ENCODE results near the gene KCTD5. TPM values are rescaled to one million over a fixed set of nuclear protein-coding genes. Genes with fewer than 3 reads are reported as not detected.
"Not testable (repeated sequence)": the region's sequence is repeated elsewhere in the genome, so short reads cannot be mapped to it uniquely, and the experiment has no call there.

KCTD5 gene
- polyA plus RNA-seq, 6 donors from 2014 or later: 18.3 to 27.5 (median 22.3) TPM

DNA sequence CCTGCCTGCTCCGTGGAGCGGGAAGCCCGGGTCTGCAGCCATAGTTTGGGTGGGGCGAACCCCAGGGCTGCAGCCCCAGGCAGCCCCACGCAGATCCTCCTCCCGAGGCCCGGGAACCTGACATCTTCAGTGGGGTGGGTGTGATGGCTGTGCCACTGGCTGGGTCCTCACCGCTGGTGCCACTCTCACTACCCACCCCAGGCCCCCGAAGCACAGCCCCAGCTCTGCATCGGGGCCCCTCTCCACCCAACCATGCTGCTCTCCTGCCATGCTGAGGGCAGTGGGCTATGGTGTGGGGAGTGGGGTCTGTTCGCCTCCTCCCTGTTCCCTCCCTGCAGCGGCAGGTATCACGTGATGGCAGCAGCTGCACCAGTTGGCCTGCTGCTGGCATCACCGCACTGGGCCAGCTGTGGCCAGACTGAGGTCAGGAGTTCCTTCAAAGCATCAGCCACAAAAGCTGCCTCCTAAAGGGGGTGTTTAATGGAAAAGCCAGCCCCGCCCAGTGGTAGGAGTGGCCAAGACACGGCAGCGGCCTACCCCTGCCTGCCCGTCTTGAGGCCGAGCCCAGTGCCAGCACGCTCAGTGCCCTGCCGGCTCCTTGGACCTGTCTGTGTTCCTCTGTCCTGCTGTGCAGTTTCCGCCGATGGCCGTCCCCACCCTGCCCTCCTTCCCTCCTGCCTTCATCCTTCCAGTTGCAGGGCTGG lies 10.8 kb downstream of the KCTD5 start:
- H3K4me1 Mint-ChIP-seq: peaks cover 9 to 11% (median 9%) of the 10 kb centered on the region in 3 donors
- no peak overlapping the region for H3K4me3 Mint-ChIP-seq
- DNase-seq (no peak), ATAC-seq (ENCODE audit: low read depth in 2 of 2) (no peak)
- no peaks in the 10 kb centered on the region for H3K9me3 Mint-ChIP-seq
- H3K27me3 Mint-ChIP-seq: no peaks in the 10 kb centered on the region
- no peak overlapping the region for H3K27ac Mint-ChIP-seq
- H3K36me3 Mint-ChIP-seq: peaks cover 0 to 9% of the 10 kb centered on the region in 2 donors

DNA sequence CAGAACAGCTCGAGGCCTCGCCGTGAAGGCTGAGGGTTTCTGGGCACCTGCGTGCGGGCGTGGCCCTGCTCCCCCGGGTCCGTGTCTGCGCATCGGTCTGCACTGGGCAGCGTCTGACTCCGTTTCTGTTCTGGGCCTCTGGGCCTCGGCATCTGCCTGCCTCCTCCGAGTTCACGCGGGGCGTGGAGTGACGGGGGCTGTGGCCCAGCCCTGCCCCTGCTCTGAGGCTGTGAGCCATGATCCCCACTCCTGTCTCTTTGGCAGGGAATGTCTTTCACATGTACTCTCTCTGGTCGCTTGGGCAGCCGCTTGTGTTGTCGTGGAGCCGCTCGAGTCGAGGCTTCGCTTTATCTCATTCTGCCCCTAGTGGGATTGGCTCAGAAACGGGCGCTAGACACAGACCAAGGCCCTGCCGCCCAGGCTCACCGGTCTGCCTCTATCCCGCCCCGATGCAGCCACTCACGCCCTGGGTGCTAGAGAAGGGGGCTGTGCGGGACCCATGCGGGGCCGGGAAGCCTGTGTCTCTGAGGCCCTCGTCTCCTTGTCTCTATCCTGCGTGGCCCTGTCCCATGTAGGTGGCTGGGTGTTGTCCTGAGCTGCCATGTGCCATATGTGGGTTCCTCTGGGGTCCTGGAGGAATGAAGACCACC lies 14.4 kb downstream of the KCTD5 start:
- DNase-seq; H3K4me3 Mint-ChIP-seq; ATAC-seq (ENCODE audit: low read depth in 2 of 2); H3K27ac Mint-ChIP-seq; H3K9me3 Mint-ChIP-seq; H3K27me3 Mint-ChIP-seq; H3K4me1 Mint-ChIP-seq; H3K36me3 Mint-ChIP-seq: not testable (repeated sequence)

DNA sequence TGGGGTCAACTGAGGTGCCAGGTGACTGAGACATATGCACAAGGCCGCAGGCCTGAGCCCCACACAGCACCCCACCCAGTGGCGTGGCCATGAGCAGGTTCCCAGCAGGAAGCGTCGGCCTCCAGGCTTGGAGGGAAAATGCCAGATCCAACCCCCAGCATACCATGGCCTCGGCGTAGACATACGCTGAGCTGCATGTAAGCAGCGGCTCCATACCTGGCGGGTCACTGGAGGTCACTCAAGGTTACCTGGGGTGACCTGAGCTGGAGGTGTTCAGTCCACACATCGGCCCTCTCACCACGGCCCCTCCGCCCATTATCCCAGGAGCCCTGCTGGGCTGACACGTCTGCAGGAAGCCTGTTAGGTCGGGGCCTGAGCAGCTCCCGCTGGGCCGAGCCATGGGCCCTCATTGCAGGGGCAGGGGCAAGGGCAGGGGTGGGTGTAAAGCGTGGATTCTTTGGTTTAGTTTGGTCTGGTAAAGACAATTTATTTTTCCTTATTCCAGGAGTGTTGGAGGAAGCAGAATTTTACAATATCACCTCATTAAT lies 15.2 kb downstream of the KCTD5 start:
- Mint-ChIP-seq H3K9me3 (no peaks in the 10 kb centered on the region), H3K27me3 (no peaks in the 10 kb centered on the region), H3K36me3 (peaks cover 0 to 9% of the 10 kb centered on the region in 2 donors), H3K4me1 (peaks cover 0 to 9% (median 2%) of the 10 kb centered on the region in 3 donors), H3K27ac (no peak overlapping the region), H3K4me3 (no peak overlapping the region)
- ATAC-seq (ENCODE audit: low read depth in 2 of 2): no peak
- no peak for DNase-seq

DNA sequence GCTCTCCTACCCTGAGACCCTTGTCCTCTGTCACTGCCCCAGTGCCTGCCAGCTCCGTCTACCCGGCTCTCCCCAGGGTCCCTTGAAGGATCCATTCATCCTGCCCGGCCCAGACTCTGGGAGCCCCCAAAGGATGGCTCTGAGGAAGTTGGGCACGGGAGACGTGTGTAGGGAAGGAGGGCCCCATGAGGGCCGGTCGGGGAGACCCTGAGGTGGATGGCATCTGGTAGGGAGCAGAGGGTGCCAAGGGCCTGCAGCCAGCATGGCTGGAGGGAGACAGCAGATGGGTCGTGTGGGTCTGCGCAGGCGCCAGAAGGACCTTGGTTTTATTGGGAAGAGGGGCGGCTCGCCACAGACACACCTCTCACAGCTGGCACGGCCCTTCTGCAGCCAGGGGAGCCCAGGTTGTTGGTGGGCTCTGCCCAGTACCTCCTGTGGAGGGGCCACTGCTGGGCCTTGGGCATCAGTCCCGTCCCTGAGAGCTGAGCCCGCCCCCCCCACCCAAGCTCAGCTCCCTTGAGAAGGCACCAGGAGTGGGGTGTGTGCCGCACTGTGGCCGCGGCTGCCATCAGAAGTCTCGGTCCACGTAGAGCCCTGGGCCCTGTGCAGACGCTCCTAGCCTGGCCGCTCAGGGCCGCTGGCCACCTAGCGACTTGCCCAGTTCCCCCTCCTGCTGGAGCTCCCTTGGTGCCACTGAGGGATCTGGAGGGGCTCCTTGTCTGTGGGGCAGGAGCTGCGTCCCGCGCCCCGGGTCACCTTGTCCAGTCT lies 16.0 kb downstream of the KCTD5 start:
- ATAC-seq (ENCODE audit: low read depth in 2 of 2) (no peak), DNase-seq (no peak)
- no peak overlapping the region for H3K4me3 Mint-ChIP-seq
- H3K4me1 Mint-ChIP-seq: peaks cover 0 to 9% (median 2%) of the 10 kb centered on the region in 3 donors
- H3K27me3 Mint-ChIP-seq: no peaks in the 10 kb centered on the region
- no peaks in the 10 kb centered on the region for H3K9me3 Mint-ChIP-seq
- H3K36me3 Mint-ChIP-seq: peaks cover 0 to 9% of the 10 kb centered on the region in 2 donors
- H3K27ac Mint-ChIP-seq: no peak overlapping the region

DNA sequence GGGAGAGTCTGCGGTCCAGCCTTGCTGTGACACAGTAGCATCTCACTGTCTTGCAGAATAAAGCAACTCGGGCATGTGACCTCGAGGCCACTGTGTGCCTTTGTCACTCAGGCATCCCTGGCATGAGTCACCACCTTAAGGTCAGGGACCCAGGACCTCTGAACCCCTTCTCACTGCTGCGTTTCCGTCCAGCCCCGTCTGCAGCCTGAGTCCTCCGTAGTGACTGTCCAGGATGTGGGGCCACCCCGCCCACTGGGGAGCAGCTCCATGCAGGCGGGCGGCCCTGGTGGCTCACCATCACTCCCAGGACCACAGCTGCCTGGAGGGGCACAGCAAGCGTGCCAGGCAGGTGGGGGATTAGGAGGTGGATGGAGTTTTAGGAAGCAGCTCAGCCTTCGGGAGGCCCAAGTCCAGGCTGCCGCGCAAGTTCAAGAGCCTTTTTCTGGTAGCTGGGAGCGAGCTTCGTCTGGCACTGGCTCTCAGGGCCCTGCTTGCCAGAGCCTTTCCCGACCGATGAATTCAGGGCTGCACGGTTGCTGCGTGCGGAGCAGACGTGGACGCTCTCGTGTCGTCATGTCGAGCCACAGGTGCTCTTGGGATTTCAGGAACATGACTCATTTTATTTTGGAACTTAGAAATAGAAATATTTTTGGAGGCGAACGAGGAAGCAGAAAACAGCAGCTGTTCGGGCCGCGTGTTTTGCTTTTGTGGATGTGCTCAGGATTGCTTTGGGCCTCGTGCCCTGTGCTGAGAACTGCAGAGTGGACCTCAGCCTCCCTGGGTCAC lies 16.8 kb downstream of the KCTD5 start:
- H3K36me3 Mint-ChIP-seq: peaks cover 0 to 9% of the 10 kb centered on the region in 2 donors
- ATAC-seq (ENCODE audit: low read depth in 2 of 2) (no peak), DNase-seq (no peak)
- H3K27ac Mint-ChIP-seq: no peak overlapping the region
- peaks cover 0 to 5% (median 0%) of the 10 kb centered on the region in 3 donors for H3K4me1 Mint-ChIP-seq
- H3K4me3 Mint-ChIP-seq: no peak overlapping the region
- no peaks in the 10 kb centered on the region for H3K27me3 Mint-ChIP-seq
- no peaks in the 10 kb centered on the region for H3K9me3 Mint-ChIP-seq

DNA sequence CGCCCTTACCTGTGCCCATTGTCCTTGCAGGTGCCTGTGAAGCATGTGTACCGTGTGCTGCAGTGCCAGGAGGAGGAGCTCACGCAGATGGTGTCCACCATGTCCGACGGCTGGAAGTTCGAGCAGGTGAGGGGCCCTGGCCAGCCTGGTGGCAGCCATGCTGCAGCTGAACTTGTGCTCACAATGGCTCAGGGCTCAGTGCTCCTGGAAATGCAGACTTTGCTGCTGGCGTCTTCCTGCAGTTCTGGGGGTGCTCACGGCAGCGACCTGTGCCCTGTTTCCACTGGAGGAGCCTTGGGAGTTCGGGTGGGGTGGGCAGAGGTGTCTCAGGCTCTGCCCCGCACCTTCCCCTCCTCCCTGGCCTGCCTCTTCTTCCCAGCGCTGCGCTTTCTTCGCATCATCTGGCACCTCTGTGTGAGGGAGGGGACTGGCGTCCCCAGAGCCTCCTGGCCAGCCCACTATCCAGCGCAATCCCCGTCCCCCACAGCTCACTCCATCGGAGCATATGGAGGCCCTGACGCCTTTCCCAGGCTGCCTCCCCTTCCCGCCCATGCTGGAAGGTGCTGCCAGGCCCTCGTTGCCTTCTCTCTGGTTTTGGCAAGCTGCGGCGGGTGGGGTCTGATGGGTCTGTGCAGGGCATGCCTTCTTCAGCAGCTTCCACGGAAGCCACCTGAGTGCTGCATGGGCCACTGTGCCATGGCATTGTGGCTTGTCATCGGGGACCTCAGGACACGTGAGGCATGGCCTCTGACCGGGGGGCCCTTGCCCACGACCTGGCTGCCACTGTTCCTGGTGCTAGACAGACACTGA lies 17.7 kb downstream of the KCTD5 start:
- H3K27ac Mint-ChIP-seq: no peak overlapping the region
- H3K36me3 Mint-ChIP-seq: peaks cover 0 to 9% of the 10 kb centered on the region in 2 donors
- ATAC-seq (ENCODE audit: low read depth in 2 of 2): no peak

DNA sequence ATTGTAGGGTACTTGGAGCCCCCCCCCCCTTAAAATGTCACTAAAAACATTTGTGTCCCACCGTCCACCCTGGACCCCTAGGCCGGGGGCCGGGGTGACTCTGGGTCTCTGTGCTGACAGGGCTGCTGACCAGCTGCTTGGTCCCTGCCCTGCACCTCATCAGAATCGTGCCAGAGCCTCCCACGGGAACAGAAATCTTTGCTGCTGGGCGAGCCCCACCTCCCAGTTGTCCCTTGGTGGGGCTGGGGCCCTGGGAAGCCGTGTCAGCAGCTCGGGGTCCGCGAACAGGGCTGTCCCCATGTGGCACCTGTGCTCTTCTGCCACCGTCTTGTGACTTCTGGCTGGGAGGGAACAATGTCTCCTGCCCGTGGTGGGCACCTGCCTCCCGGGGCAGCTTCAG lies 18.5 kb downstream of the KCTD5 start:
- peak overlapping the region in 1 of 8 donors; percentile 37 for H3K4me3 Mint-ChIP-seq
- no peak overlapping the region for H3K27ac Mint-ChIP-seq
- no peaks in the 10 kb centered on the region for H3K9me3 Mint-ChIP-seq
- no peak for ATAC-seq (ENCODE audit: low read depth in 2 of 2)
- H3K4me1 Mint-ChIP-seq: peaks cover 0 to 5% (median 0%) of the 10 kb centered on the region in 3 donors
- DNase-seq: no peak
- H3K36me3 Mint-ChIP-seq: peaks cover 0 to 9% of the 10 kb centered on the region in 2 donors
- H3K27me3 Mint-ChIP-seq: no peaks in the 10 kb centered on the region

More for the DNA sequence above, 17.7 kb downstream of the KCTD5 start:
- Mint-ChIP-seq H3K9me3 (no peaks in the 10 kb centered on the region), H3K4me1 (peaks cover 0 to 5% (median 0%) of the 10 kb centered on the region in 3 donors), H3K4me3 (no peak overlapping the region), H3K27me3 (no peaks in the 10 kb centered on the region)
- DNase-seq: no peak

DNA sequence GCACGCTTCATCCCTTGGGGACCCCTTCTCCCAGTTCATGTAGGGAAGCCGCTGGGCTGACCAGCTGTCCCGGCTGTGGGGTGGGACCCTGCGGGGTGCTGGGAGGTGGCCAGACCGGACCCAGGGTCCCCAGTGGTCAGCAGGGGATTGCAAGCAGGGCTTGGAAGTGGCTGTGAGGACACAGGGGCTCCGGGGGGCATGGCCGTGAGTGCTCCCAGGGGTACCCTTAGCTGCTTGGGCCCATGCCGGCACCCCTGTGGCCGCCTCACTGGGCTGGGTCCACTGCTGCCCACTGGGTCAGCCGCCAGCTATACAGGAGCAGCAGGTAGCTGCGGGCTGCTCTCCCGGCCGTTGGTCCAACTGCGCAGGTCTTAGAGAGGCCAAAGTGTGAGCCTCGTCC lies 18.9 kb downstream of the KCTD5 start:
- DNase-seq (no peak), ATAC-seq (ENCODE audit: low read depth in 2 of 2) (no peak)
- peaks cover 0 to 5% (median 0%) of the 10 kb centered on the region in 3 donors for H3K4me1 Mint-ChIP-seq
- H3K36me3 Mint-ChIP-seq: peaks cover 0 to 9% of the 10 kb centered on the region in 2 donors
- no peaks in the 10 kb centered on the region for H3K27me3 Mint-ChIP-seq
- H3K4me3 Mint-ChIP-seq: no peak overlapping the region
- H3K9me3 Mint-ChIP-seq: no peaks in the 10 kb centered on the region
- no peak overlapping the region for H3K27ac Mint-ChIP-seq

DNA sequence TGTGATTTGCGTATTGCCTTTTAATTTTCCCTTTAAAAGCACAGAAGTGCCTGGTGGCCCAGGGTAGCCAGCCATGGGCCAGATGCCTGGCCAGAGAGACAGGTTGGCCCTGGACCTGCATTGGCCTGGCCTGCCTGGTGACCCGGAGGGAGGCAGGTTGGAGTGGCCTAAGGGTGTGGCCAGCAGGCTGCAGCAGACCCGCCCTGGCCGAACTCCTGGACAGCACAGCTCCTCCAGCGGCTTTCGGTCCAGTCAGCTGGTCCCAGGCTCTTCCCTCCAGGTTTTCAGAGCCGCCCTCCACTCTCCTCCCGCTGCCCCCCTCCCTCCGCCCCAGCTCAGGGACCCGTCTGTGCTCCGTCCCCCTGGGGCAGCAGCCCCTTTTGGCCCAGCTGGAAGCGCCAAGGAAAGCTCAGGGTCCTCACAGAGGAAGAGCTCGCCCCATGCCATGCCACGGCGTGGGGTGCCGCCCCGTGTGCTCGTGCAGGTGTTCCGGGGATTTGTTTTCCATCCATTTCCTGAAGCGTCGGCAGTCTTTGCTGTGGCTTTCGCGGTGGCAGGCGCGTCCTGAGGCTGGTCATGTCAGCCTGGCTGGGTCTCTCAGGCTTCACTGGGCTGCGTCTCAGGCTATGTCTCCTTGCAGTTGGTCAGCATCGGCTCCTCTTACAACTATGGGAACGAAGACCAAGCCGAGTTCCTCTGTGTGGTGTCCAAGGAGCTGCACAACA lies 19.6 kb downstream of the KCTD5 start:
- no peak for DNase-seq
- Mint-ChIP-seq H3K36me3 (peaks cover 0 to 6% of the 10 kb centered on the region in 2 donors), H3K27ac (no peak overlapping the region), H3K4me3 (no peak overlapping the region), H3K9me3 (no peaks in the 10 kb centered on the region), H3K4me1 (peaks cover 0 to 3% (median 0%) of the 10 kb centered on the region in 3 donors), H3K27me3 (no peaks in the 10 kb centered on the region)
- no peak for ATAC-seq (ENCODE audit: low read depth in 2 of 2)

DNA sequence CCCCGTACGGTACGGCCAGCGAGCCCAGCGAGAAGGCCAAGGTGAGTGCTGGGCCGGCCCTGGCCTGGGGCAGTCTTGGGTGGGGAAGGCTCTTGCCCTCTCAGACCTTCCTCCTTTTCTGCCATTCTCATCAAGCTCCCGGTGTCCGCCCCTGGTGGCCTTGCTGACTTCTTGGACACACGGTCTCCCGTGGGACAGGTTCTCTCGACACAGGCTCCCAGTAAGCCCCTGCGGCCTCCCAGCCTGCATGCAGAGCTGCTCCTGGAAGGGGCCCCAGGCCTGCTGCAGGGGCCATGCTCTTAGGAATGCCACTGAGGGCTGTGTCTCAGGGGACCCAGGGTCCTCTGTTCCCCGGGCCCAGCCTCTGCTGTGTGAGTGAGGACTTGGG lies 20.1 kb downstream of the KCTD5 start:
- H3K4me1 Mint-ChIP-seq: no peaks in the 10 kb centered on the region
- no peaks in the 10 kb centered on the region for H3K27me3 Mint-ChIP-seq
- H3K27ac Mint-ChIP-seq: no peak overlapping the region
- H3K4me3 Mint-ChIP-seq: no peak overlapping the region
- H3K36me3 Mint-ChIP-seq: peaks cover 0 to under 1% of the 10 kb centered on the region in 2 donors
- no peaks in the 10 kb centered on the region for H3K9me3 Mint-ChIP-seq
- no peak for DNase-seq
- no peak for ATAC-seq (ENCODE audit: low read depth in 2 of 2)

DNA sequence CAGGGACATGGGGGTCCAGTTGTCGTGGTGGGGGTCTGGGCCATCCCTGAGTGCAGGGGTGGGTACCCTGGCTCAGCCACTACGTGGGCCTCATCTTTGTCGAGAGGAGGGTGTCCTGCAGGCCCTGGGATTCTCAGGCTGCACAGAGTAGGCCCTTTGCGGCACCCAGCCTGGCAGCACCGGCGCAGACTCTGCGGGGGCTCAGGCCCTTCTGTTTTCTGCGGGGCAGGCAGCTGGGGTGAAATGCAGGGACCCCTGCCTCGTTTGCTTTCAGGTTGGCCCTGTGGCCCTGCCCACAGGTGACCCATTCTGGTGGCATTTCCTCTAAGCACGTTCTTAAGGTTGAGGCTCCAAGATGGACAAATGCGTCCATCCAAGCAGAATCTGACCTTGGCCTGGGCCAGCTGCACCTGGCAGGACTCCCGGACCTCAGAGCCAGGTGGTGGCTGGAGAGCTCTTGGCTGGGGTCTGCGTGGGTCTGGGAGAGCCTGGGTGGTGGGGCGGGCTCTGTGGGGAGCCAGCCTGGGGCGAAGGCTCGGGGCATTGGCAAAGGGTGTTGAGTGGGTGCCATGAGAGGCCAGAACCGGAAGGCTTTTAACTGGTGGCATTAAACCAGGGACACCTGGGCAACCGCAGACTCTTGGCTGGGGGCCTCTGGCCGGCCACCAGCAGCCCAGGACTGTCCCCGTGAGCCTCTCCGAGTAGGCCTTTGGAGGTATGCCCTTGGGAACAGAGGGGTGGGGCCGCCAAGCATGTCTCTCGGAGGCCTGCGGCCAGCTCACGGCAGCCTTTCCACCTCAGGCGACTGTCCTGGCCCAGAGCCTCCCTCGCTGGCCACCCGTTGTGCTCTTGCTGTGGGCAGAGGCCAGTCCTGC lies 20.8 kb downstream of the KCTD5 start:
- Mint-ChIP-seq H3K36me3 (no peaks in the 10 kb centered on the region), H3K9me3 (no peaks in the 10 kb centered on the region), H3K27ac (no peak overlapping the region), H3K4me3 (no peak overlapping the region), H3K27me3 (no peaks in the 10 kb centered on the region), H3K4me1 (no peaks in the 10 kb centered on the region)
- no peak for DNase-seq
- ATAC-seq (ENCODE audit: low read depth in 2 of 2): no peak
